Peyer's patch (tissue), 4 donors: ENCODE measurements around the gene ACOX2. TPM values are rescaled to one million over a fixed set of nuclear protein-coding genes. Genes with fewer than 3 reads are reported as not detected.

ENCODE experiments used
- DNase-seq, 3 donors: peaks; one replicate each; pipeline ENCODE4 v3.0.0-alpha.2; 2017 to 2019
- H3K27ac ChIP-seq, 4 donors: fragments of 200-600 bp; sonication (generic); one replicate each; pipeline ENCODE4 v1.5.1; 2016 to 2019
- H3K27me3 ChIP-seq, 2 donors: fragments of 200-600 bp; sonication (generic); one replicate each; pipeline ENCODE4 v1.5.1; 2019
- H3K36me3 ChIP-seq, 3 donors: fragments of 200-600 bp; sonication (generic); one replicate each; pipeline ENCODE4 v1.5.1; 2016 to 2019
- H3K4me1 ChIP-seq, 4 donors: fragments of 200-600 bp; sonication (generic); one replicate each; pipeline ENCODE4 v1.5.1; 2016 to 2019
- H3K4me3 ChIP-seq, 4 donors: fragments of 200-600 bp; sonication (generic); 1 replicate in 3 of 4; 2 replicates in 1 of 4; pipeline ENCODE4 v1.5.1; 2016 to 2019; ENCODE audit warnings: mild to moderate bottlenecking in 1 of 4
- H3K9me3 ChIP-seq, 4 donors: fragments of 200-600 bp; sonication (generic); one replicate each; pipeline ENCODE4 v1.5.1; 2016 to 2019; ENCODE audit warnings: mild to moderate bottlenecking in 1 of 4
- POLR2A ChIP-seq, 2 donors: fragments of 450-650 bp; IDR thresholded peaks; one replicate each; pipeline ENCODE4 v1.5.1; 2017; ENCODE audit warnings: antibody characterized with exemption in 2 of 2, mild to moderate bottlenecking in 2 of 2, moderate library complexity in 2 of 2
- total RNA-seq, 4 donors: library from RNA; depleted of rRNA; stranded (reverse); fragments of >200 nt; gene quantifications; one replicate each; pipeline ENCODE4 v1.1.0, GENCODE V29; 2016
- TF ChIP-seq, protein P1 (sequence below), 6 experiments: fragments of 450-650 bp in 4 of 6; fragments of 200-600 bp in 2 of 6; sonication (generic) in 1 of 6; IDR thresholded peaks; one replicate each; pipeline ENCODE4 v1.5.1; 2017 to 2019; ENCODE audit warnings: antibody characterized with exemption in 6 of 6, mild to moderate bottlenecking in 3 of 6, moderate library complexity in 1 of 6

The ACOX2 gene
- total RNA-seq, result 100 to 1,000 TPM in 3 of 4 donors, 10 to 100 TPM in 1; 54.5 to 162 (median 142) TPM

DNA sequence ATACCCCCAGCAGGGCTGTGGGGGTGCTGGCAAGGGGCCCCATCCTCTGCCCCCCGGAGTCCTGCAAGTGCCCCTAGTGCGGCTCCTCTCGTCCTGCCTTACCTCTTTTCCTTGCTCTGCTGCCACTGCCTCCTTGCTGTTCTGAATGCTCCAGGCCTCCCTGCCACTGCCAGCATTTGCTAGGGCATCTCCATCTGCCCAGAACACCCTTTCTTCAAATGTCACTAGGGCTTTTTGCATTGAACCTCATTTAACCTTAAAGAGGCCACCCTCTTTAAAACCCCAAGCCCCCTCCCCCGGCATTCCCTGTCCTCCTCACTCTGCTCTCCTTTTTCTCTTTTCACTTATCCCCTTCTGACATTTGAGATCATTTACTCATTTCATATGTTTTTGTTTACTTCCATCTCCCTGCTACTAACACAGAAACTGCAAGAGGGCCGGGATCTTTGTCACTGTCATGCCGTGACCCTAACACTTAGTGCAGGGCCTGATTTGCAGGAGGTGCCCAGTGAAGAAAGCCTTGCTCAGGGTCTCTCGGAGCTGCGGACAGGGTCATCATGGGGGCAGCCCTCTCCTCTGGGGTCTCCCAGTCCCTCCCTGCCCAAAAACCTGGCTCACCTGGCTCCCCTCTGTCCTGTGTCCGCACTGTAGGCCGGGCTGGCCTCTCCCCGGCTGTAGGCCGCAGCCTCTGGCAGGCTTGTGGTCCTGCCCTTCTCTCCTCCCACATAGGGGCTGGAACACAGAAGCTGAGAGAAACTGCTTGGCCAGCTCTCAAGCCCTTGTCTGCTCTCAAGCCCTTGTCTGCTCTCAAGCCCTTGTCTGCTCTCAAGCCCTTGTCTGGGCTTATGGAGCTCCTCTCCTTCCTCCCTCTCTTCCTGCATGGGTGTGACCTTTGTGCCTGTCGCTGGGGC, at the start of gene ACOX2:
ACOX2 (minus strand) TSS at position 690 of the 911 bp plus-strand sequence. CDS start 2,084 bp downstream, outside the sequence.
- peak in 2 of 3 donors; percentile 64 to 67 for DNase-seq
- Histone ChIP-seq H3K27me3 (no peaks in the 10 kb centered on the region), H3K4me1 (peaks cover 0 to 54% (median 6%) of the 10 kb centered on the region in 4 donors), H3K9me3 (no peaks in the 10 kb centered on the region), H3K27ac (peak within 1 kb of the TSS; percentile 46 to 91 (median 81)), H3K4me3 (peak within 1 kb of the TSS in 3 of 4 donors; percentile 17 to 49 (median 49)), H3K36me3 (peaks cover 0 to 21% (median 0%) of the 10 kb centered on the region in 3 donors)
- TF ChIP-seq, protein P1, sequence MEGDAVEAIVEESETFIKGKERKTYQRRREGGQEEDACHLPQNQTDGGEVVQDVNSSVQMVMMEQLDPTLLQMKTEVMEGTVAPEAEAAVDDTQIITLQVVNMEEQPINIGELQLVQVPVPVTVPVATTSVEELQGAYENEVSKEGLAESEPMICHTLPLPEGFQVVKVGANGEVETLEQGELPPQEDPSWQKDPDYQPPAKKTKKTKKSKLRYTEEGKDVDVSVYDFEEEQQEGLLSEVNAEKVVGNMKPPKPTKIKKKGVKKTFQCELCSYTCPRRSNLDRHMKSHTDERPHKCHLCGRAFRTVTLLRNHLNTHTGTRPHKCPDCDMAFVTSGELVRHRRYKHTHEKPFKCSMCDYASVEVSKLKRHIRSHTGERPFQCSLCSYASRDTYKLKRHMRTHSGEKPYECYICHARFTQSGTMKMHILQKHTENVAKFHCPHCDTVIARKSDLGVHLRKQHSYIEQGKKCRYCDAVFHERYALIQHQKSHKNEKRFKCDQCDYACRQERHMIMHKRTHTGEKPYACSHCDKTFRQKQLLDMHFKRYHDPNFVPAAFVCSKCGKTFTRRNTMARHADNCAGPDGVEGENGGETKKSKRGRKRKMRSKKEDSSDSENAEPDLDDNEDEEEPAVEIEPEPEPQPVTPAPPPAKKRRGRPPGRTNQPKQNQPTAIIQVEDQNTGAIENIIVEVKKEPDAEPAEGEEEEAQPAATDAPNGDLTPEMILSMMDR (IDR thresholded peaks at IDR 0.05), result no peak
- TF ChIP-seq POLR2A (IDR thresholded peaks at IDR 0.05), result peak in 1 of 2 donors; percentile 30

DNA sequence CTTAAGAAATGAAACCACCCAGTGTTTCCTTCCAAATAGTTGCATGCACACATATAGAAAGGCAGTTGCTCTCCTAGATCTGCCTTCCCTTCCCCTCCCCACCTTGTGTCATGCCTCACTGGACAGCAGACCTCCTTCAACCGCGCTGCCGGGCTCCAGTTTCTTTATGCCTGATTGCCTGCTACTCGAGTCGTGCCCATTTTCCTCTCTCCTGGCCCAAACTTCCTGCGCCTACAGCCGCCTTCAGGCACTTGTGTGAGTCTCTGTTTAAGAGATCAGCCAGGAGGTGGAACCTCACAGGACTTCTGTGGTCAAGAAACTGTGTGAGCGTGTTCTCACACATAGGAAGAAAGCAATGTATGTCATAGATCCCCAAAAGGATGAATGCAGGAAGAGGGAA, 49.0 kb upstream of the ACOX2 start:
- DNase-seq, result no peak
- Histone ChIP-seq H3K4me1 (peaks cover 0 to 21% (median 0%) of the 10 kb centered on the region in 4 donors), H3K4me3 (no peak overlapping the region), H3K27me3 (peaks cover 0 to 9% of the 10 kb centered on the region in 2 donors), H3K36me3 (no peaks in the 10 kb centered on the region), H3K27ac (peak overlapping the region in 1 of 4 donors; percentile 76), H3K9me3 (no peaks in the 10 kb centered on the region)
- TF ChIP-seq POLR2A (IDR thresholded peaks at IDR 0.05), result no peak
- TF ChIP-seq, protein P1 (IDR thresholded peaks at IDR 0.05), result no peak

DNA sequence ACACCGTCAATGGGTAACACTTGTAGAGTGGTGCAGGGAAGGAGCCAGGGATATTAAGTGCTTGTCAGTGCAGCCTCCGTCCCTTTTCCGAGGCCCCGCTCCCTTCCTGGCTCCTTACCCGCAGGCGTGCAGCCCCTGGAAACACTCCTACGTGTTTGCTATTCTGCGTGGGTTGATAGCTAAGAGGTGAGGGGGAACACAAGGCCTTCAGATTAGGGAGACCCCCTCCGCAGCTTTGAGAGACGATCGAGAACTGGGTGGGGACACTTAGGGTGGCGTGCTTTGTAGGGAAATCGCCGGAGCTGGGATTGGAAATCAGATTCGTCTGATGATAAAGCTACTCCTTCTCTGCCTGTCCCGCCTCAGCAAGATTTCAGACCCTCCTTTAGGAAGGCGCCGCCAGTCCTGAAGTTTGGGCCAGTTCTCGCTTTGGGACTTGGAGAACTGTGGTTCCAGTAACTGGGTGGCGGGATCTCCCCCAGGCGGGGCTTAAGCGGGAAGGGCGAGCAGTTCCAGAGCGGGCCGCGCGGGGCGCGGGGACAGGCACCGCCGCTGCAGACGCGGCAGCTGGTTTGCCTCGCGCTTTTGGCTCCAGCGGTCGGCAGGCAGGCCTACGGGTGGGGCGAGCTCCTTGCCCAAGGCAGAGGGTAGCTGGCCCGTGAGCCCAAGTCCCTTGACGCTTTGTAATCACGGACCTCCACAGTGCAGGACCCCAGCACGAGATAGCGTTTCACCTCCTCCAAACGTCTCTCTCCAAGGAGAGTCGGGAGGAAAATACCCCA, 48.2 kb upstream of the ACOX2 start:
- Histone ChIP-seq H3K9me3 (no peaks in the 10 kb centered on the region), H3K27ac (peak overlapping the region; percentile 49 to 76 (median 72)), H3K4me1 (peaks cover 0 to 21% (median 0%) of the 10 kb centered on the region in 4 donors), H3K27me3 (peaks cover 0 to 9% of the 10 kb centered on the region in 2 donors), H3K4me3 (peak overlapping the region; percentile 36 to 62 (median 50)), H3K36me3 (no peaks in the 10 kb centered on the region)
- DNase-seq, result peak; percentile 51 to 84 (median 80)
- peak in 1 of 2 donors; percentile 15 for TF ChIP-seq POLR2A (IDR thresholded peaks at IDR 0.05)
- TF ChIP-seq, protein P1 (IDR thresholded peaks at IDR 0.05), result peak; percentile 49 to 81 (median 77)

DNA sequence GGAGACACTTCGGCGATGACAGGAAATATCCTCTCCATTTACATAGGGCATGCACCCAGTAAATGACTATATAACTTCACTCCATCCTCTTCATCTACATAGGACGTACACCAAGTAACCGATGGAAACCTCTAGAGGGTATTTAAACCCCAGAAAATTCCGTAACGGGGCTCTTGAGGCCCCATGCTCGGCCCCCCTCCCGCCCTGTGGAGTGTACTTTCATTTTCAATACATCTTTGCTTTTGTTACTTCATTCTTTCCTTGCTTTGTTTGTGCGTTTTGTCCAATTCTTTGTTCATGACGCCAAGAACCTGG, 47.7 kb upstream of the ACOX2 start:
- DNase-seq, result no peak

More for the DNA sequence above, 47.7 kb upstream of the ACOX2 start:
- Histone ChIP-seq H3K9me3 (no peaks in the 10 kb centered on the region), H3K27ac (peak overlapping the region; percentile 49 to 76 (median 72)), H3K4me3 (peak overlapping the region; percentile 36 to 62 (median 50)), H3K27me3 (peaks cover 0 to 9% of the 10 kb centered on the region in 2 donors), H3K4me1 (peaks cover 0 to 21% (median 0%) of the 10 kb centered on the region in 4 donors), H3K36me3 (no peaks in the 10 kb centered on the region)
- TF ChIP-seq, protein P1 (IDR thresholded peaks at IDR 0.05), result no peak
- no peak for TF ChIP-seq POLR2A (IDR thresholded peaks at IDR 0.05)
